GM12801 (cell line): ENCODE measurements around the gene ENPP7.

Source experiments
- CTCF ChIP-seq: IDR thresholded peaks from one replicate; pipeline ENCODE4 v1.5.1; 2011; ENCODE audit warnings: control low read depth; ENCODE audit not compliant: insufficient read length; ENCODE audit errors: extremely low read depth

Gene ENPP7

GRCh38 chr17:79758271-79758670 is 27.5 kb downstream of the ENPP7 start:
- TF ChIP-seq CTCF: no peak

- no peak for TF ChIP-seq CTCF
Observed at GRCh38 chr17:79760197-79760906, 29.6 kb downstream of the ENPP7 start.

GRCh38 chr17:79761894-79762589 is 31.3 kb downstream of the ENPP7 start:
- TF ChIP-seq CTCF: no peak

GRCh38 chr17:79765708-79766107 is 35.0 kb downstream of the ENPP7 start:
- TF ChIP-seq CTCF: no peak

- TF ChIP-seq CTCF: no peak
Observed at GRCh38 chr17:79769570-79770506, 39.1 kb downstream of the ENPP7 start.

- TF ChIP-seq CTCF: no peak
Observed at GRCh38 chr17:79771276-79771675, 40.5 kb downstream of the ENPP7 start.

- no peak for TF ChIP-seq CTCF
Observed at GRCh38 chr17:79774561-79774975, 43.8 kb downstream of the ENPP7 start.
